Effector memory CD4-positive, alpha-beta T cell (primary cell): ENCODE measurements around the gene C17orf100.
"Not testable (repeated sequence)": the region's sequence is repeated elsewhere in the genome, so short reads cannot be mapped to it uniquely, and the experiment has no call there.

Source experiments
- DNase-seq, 3 donors: peaks; one replicate each; pipeline ENCODE4 v3.0.0-alpha.2; 2020
- H3K27ac ChIP-seq: 2 replicates; pipeline ENCODE4 v1.7.0; 2013; ENCODE audit warnings: mild to moderate bottlenecking, low read length, moderate library complexity; ENCODE audit not compliant: insufficient read depth, poor library complexity, severe bottlenecking
- H3K27me3 ChIP-seq: replicated peaks from 2 replicates; pipeline ENCODE4 v1.7.0; 2013; ENCODE audit warnings: mild to moderate bottlenecking, low read length; ENCODE audit not compliant: insufficient read depth, control insufficient read depth, poor library complexity, severe bottlenecking
- H3K36me3 ChIP-seq: 2 replicates; pipeline ENCODE4 v1.7.0; 2013; ENCODE audit warnings: mild to moderate bottlenecking, low read length, moderate library complexity; ENCODE audit not compliant: control insufficient read depth, insufficient read depth
- H3K4me1 ChIP-seq: 2 replicates; pipeline ENCODE4 v1.7.0; 2013; ENCODE audit warnings: low read length, mild to moderate bottlenecking; ENCODE audit not compliant: control insufficient read depth, insufficient read depth, poor library complexity, severe bottlenecking
- H3K4me3 ChIP-seq: 2 replicates; pipeline ENCODE4 v1.7.0; 2013; ENCODE audit warnings: low read length, low read depth, mild to moderate bottlenecking; ENCODE audit not compliant: insufficient read depth, poor library complexity, severe bottlenecking
- H3K9me3 ChIP-seq: 2 replicates; pipeline ENCODE4 v1.7.0; 2013; ENCODE audit warnings: mild to moderate bottlenecking, low read length, moderate library complexity; ENCODE audit not compliant: control insufficient read depth

Gene C17orf100

GRCh38 chr17:6640536-6641246, 10.9 kb upstream of the C17orf100 start, which contains the start of the genes KIAA0753 and TXNDC17:
Gene KIAA0753 (minus strand): TSS chr17:6640711. CDS start chr17:6635103, 5,608 bp downstream.
Gene TXNDC17 (plus strand): TSS chr17:6641060. CDS start chr17:6641083, 23 bp downstream.
- Histone ChIP-seq H3K9me3 (no peaks in the 10 kb centered on the region), H3K4me3 (peak within 1 kb of the TSS; percentile 81), H3K27me3 (no peaks in the 10 kb centered on the region), H3K4me1 (peaks cover 23% of the 10 kb centered on the region), H3K36me3 (peaks cover 14% of the 10 kb centered on the region), H3K27ac (peak within 1 kb of the TSS; percentile 82)
- peak; percentile 77 to 82 (median 78) for DNase-seq

- peaks cover 14% of the 10 kb centered on the region for H3K36me3 ChIP-seq
- peak overlapping the region; percentile 82 for H3K27ac ChIP-seq
- no peaks in the 10 kb centered on the region for H3K9me3 ChIP-seq
- peaks cover 23% of the 10 kb centered on the region for H3K4me1 ChIP-seq
- H3K4me3 ChIP-seq: peak overlapping the region; percentile 81
- H3K27me3 ChIP-seq: no peaks in the 10 kb centered on the region
- no peak for DNase-seq
Observed at GRCh38 chr17:6641247-6641863, 10.2 kb upstream of the C17orf100 start.

- H3K9me3 ChIP-seq: no peaks in the 10 kb centered on the region
- H3K27ac ChIP-seq: no peak overlapping the region
- H3K4me1 ChIP-seq: peaks cover 23% of the 10 kb centered on the region
- DNase-seq: no peak
- H3K27me3 ChIP-seq: no peaks in the 10 kb centered on the region
- no peak overlapping the region for H3K4me3 ChIP-seq
- peaks cover 14% of the 10 kb centered on the region for H3K36me3 ChIP-seq
Observed at GRCh38 chr17:6642592-6642991, 9.0 kb upstream of the C17orf100 start.

- Histone ChIP-seq H3K36me3 (peaks cover 19% of the 10 kb centered on the region), H3K27me3 (no peaks in the 10 kb centered on the region), H3K27ac (no peak overlapping the region), H3K4me3 (no peak overlapping the region), H3K9me3 (no peaks in the 10 kb centered on the region), H3K4me1 (peaks cover 20% of the 10 kb centered on the region)
- no peak for DNase-seq
Observed at GRCh38 chr17:6643451-6644125, 8.0 kb upstream of the C17orf100 start.

GRCh38 chr17:6648181-6648580, 3.4 kb upstream of the C17orf100 start:
- H3K4me1 ChIP-seq: peaks cover 15% of the 10 kb centered on the region
- H3K9me3 ChIP-seq: no peaks in the 10 kb centered on the region
- H3K27ac ChIP-seq: no peak overlapping the region
- DNase-seq: no peak
- H3K4me3 ChIP-seq: no peak overlapping the region
- H3K27me3 ChIP-seq: no peaks in the 10 kb centered on the region
- H3K36me3 ChIP-seq: peaks cover 29% of the 10 kb centered on the region

GRCh38 chr17:6651919-6652452, 424 bp downstream of the C17orf100 start:
- H3K36me3 ChIP-seq: peaks cover 16% of the 10 kb centered on the region
- peak overlapping the region; percentile 100 for H3K27ac ChIP-seq
- H3K9me3 ChIP-seq: no peaks in the 10 kb centered on the region
- DNase-seq: peak in 1 of 3 donors; percentile 36
- H3K27me3 ChIP-seq: no peaks in the 10 kb centered on the region
- peak overlapping the region; percentile 67 for H3K4me3 ChIP-seq
- peaks cover 15% of the 10 kb centered on the region for H3K4me1 ChIP-seq

GRCh38 chr17:6654841-6655731, 3.5 kb downstream of the C17orf100 start:
- H3K27me3 ChIP-seq: no peaks in the 10 kb centered on the region
- H3K4me3 ChIP-seq: no peak overlapping the region
- no peaks in the 10 kb centered on the region for H3K36me3 ChIP-seq
- H3K9me3 ChIP-seq: no peaks in the 10 kb centered on the region
- no peak for DNase-seq
- no peak overlapping the region for H3K27ac ChIP-seq
- H3K4me1 ChIP-seq: peaks cover 21% of the 10 kb centered on the region

- H3K4me3 ChIP-seq, H3K27me3 ChIP-seq, H3K9me3 ChIP-seq, DNase-seq, H3K36me3 ChIP-seq, H3K27ac ChIP-seq: not testable (repeated sequence)
- peaks cover 16% of the 10 kb centered on the region for H3K4me1 ChIP-seq
Observed at GRCh38 chr17:6655732-6656361, 4.3 kb downstream of the C17orf100 start.
